ENCODE results near the gene PLCH1. TPM values are rescaled to one million over a fixed set of nuclear protein-coding genes. Genes with fewer than 3 reads are reported as not detected.
A peak's percentile ranks its signal among the peaks of the same experiment; 100 is the strongest.

Gene PLCH1
- total and polyA plus RNA-seq, 7 experiments from 2014 or later: 0.56 TPM; not detected in 6

DNA sequence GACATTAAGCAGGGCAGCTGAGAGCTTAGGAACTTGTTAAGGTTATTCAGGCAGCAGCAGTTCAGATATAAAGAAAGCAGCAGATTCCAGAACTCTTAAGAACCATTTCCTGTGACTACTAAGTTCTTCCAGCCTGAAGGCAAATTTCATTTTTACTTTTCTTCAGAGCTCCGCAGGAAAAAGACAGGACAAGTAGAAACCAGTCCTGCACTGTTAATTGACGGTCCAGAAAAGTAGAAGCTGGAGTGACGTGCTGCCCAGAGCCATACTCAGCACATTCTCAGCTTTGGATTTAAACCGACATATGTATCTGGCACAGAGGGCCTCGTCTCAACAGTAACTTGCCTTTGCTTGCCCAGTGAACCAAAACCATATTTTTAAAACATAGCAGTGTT is 232.0 kb downstream of the PLCH1 start:
- Histone ChIP-seq H3K27ac (ENCODE audit: low read depth, low read length) (no peak overlapping the region), H3K4me1 (ENCODE audit: control insufficient read depth in 2 of 2, insufficient read depth in 2 of 2, low read length in 2 of 2) (no peaks in the 10 kb centered on the region), H3K36me3 (ENCODE audit: control insufficient read depth in 2 of 3, insufficient read depth in 3 of 3, low read length in 3 of 3) (no peaks in the 10 kb centered on the region), H3K4me3 (ENCODE audit: low read length) (no peak overlapping the region), H3K9me3 (ENCODE audit: control insufficient read depth in 2 of 3, low read length in 3 of 3) (no peaks in the 10 kb centered on the region), H3K27me3 (ENCODE audit: control insufficient read depth in 2 of 2, insufficient read depth in 2 of 2, low read length in 2 of 2) (no peaks in the 10 kb centered on the region)
- no peaks in the 10 kb centered on the region for H3K4me1 Mint-ChIP-seq
- no peak overlapping the region for H3K27ac Mint-ChIP-seq
- ChIA-PET CTCF (no interaction called here), POLR2A (no interaction called here)
- H3K9me3 Mint-ChIP-seq: peaks cover 0 to 10% (median 6%) of the 10 kb centered on the region in 11 donors
- DNase-seq (no peak), ATAC-seq (no peak)
- intact Hi-C loops (cut with micrococcal nuclease): no loop called here
- peaks cover 0 to 7% (median 0%) of the 10 kb centered on the region in 5 donors for H3K36me3 Mint-ChIP-seq
- H3K27me3 Mint-ChIP-seq: no peaks in the 10 kb centered on the region
- H3K4me3 Mint-ChIP-seq: no peak overlapping the region

DNA sequence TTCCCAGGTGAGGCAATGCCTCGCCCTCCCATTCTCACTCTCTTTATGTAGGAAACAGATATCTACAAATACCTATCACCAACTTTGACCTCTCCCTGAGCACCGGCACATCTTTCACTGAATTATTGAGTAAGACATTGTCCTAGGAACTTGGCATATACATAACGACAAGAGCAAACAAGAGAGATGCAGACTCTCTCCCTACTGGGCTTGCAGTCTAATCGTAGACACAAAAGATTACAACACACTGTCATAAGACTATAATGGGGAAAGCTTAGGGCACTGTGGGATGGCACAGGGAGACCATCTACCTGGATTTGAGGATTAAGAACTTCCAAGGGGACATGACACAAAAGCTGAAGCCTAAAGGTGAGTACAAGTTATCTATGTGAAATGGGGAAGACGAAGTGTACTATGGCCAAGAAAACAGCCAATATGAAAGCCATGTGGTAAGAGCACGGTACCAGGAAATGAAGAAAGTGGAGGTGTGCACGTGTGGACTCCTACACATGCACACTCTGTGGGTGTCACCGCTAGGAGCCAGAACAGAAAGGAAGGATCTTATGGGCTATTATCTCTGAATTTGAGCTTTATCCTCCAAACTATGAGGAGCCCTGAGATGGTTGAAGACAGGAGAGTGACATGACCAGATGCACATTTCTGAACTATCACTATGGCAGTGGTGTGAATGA is 232.6 kb downstream of the PLCH1 start:
- no peaks in the 10 kb centered on the region for H3K4me1 Mint-ChIP-seq
- POLR2A ChIA-PET: no interaction called here
- intact Hi-C loops (cut with micrococcal nuclease): no loop called here
- H3K9me3 Mint-ChIP-seq: peaks cover 0 to 10% (median 6%) of the 10 kb centered on the region in 11 donors
- H3K4me3 ChIP-seq (ENCODE audit: low read length): no peak overlapping the region
- no peaks in the 10 kb centered on the region for H3K27me3 Mint-ChIP-seq
- no peak overlapping the region for H3K4me3 Mint-ChIP-seq
- H3K4me1 ChIP-seq (ENCODE audit: control insufficient read depth in 2 of 2, insufficient read depth in 2 of 2, low read length in 2 of 2): no peaks in the 10 kb centered on the region
- no peaks in the 10 kb centered on the region for H3K9me3 ChIP-seq (ENCODE audit: control insufficient read depth in 2 of 3, low read length in 3 of 3)
- H3K36me3 ChIP-seq (ENCODE audit: control insufficient read depth in 2 of 3, insufficient read depth in 3 of 3, low read length in 3 of 3): no peaks in the 10 kb centered on the region
- no peak overlapping the region for H3K27ac ChIP-seq (ENCODE audit: low read depth, low read length)
- H3K27ac Mint-ChIP-seq: no peak overlapping the region
- ATAC-seq (no peak), DNase-seq (no peak)
- peaks cover 0 to 7% (median 0%) of the 10 kb centered on the region in 5 donors for H3K36me3 Mint-ChIP-seq
- no peaks in the 10 kb centered on the region for H3K27me3 ChIP-seq (ENCODE audit: control insufficient read depth in 2 of 2, insufficient read depth in 2 of 2, low read length in 2 of 2)
- CTCF ChIA-PET: no interaction called here

DNA sequence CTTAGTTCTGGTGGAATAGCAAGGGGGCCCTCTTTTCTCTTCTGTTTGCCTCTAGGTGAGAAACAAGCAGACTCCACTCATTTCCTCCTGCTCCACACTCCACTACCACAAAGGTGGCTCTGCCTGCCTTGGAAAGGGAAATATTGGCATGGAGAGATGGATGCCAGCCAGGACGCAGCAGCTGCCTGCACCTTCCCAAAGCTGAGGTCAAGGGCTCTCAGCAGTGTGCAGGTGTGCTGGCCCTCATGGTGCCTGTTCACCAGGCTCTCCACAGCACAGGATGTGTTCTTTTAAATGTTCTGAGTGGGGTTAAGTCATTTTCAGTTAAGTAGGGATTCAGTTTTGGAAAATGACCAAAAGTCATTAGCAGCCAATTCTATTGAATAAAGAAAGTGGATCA is 240.2 kb downstream of the PLCH1 start:
- Mint-ChIP-seq H3K27ac (no peak overlapping the region), H3K9me3 (peaks cover 0 to 5% (median 0%) of the 10 kb centered on the region in 11 donors), H3K4me3 (no peak overlapping the region), H3K27me3 (no peaks in the 10 kb centered on the region), H3K36me3 (no peaks in the 10 kb centered on the region), H3K4me1 (no peaks in the 10 kb centered on the region)
- ChIA-PET CTCF (no interaction called here), POLR2A (no interaction called here)
- Histone ChIP-seq H3K27ac (ENCODE audit: low read depth, low read length) (no peak overlapping the region), H3K4me1 (ENCODE audit: control insufficient read depth in 2 of 2, insufficient read depth in 2 of 2, low read length in 2 of 2) (no peaks in the 10 kb centered on the region), H3K36me3 (ENCODE audit: control insufficient read depth in 2 of 3, insufficient read depth in 3 of 3, low read length in 3 of 3) (no peaks in the 10 kb centered on the region), H3K9me3 (ENCODE audit: control insufficient read depth in 2 of 3, low read length in 3 of 3) (no peaks in the 10 kb centered on the region), H3K27me3 (ENCODE audit: control insufficient read depth in 2 of 2, insufficient read depth in 2 of 2, low read length in 2 of 2) (no peaks in the 10 kb centered on the region), H3K4me3 (ENCODE audit: low read length) (no peak overlapping the region)
- no peak for DNase-seq
- no peak for ATAC-seq
- intact Hi-C loops (cut with micrococcal nuclease): no loop called here

DNA sequence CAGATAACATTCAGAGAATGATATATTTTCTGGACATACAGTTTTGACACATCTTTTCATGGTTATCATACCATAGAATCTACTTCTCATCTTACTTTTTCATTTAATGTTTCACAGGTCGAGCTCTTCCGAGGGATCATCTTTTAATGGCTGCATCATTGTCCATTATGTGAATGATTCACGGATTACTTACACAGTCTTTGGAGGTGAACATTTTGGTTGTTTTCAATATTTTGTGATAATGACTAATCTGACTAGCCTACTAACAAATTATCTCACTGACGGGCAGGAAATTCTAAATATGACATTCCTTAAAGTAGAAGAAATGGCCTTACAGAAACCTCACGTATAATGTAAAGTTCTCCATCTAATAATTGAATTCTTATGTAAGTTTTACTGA is 242.2 kb downstream of the PLCH1 start:
- H3K9me3 ChIP-seq (ENCODE audit: control insufficient read depth in 2 of 3, low read length in 3 of 3): no peaks in the 10 kb centered on the region
- H3K27me3 Mint-ChIP-seq: no peaks in the 10 kb centered on the region
- H3K27ac ChIP-seq (ENCODE audit: low read depth, low read length): no peak overlapping the region
- no peaks in the 10 kb centered on the region for H3K27me3 ChIP-seq (ENCODE audit: control insufficient read depth in 2 of 2, insufficient read depth in 2 of 2, low read length in 2 of 2)
- CTCF ChIA-PET: no interaction called here
- no peaks in the 10 kb centered on the region for H3K4me1 Mint-ChIP-seq
- H3K36me3 Mint-ChIP-seq: no peaks in the 10 kb centered on the region
- peaks cover 0 to 5% (median 0%) of the 10 kb centered on the region in 11 donors for H3K9me3 Mint-ChIP-seq
- no peak overlapping the region for H3K27ac Mint-ChIP-seq
- no peak overlapping the region for H3K4me3 Mint-ChIP-seq
- ATAC-seq (no peak), DNase-seq (no peak)
- POLR2A ChIA-PET: no interaction called here
- H3K4me1 ChIP-seq (ENCODE audit: control insufficient read depth in 2 of 2, insufficient read depth in 2 of 2, low read length in 2 of 2): no peaks in the 10 kb centered on the region
- H3K4me3 ChIP-seq (ENCODE audit: low read length): no peak overlapping the region
- intact Hi-C loops (cut with micrococcal nuclease): no loop called here
- H3K36me3 ChIP-seq (ENCODE audit: control insufficient read depth in 2 of 3, insufficient read depth in 3 of 3, low read length in 3 of 3): no peaks in the 10 kb centered on the region

DNA sequence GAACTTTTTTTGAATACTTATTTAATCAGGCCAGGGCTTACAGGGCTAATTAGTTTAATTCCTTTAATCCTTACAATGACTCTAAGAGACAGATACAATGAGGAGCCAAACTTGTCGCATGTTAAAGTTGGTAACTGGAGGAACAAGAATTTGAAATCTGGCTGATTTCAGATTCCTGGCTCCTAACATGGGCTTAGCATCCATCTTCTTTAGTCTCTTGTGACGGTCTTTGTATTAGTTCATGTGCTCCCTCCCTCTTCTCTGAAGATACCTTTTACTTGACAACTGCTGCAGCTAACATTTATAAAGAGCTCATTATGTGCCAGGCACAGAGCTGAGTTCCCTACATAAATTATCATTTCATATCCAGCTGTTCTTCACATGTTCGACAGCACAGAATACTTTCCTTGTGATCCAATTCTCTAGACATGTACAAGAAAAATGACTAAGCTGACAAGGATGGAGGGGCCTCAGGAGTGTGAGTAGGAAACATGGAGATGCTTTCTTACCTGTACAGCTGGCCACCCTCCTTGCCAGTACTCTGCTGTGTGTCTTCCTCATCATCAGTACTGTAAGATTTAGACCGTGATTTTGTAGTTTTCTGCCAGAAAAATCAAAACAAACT is 244.6 kb downstream of the PLCH1 start:
- DNase-seq (no peak), ATAC-seq (no peak)
- Mint-ChIP-seq H3K4me1 (no peaks in the 10 kb centered on the region), H3K4me3 (no peak overlapping the region), H3K9me3 (peaks cover 0 to 2% (median 0%) of the 10 kb centered on the region in 11 donors), H3K36me3 (no peaks in the 10 kb centered on the region), H3K27me3 (no peaks in the 10 kb centered on the region), H3K27ac (no peak overlapping the region)
- Histone ChIP-seq H3K4me3 (ENCODE audit: low read length) (no peak overlapping the region), H3K27ac (ENCODE audit: low read depth, low read length) (no peak overlapping the region), H3K36me3 (ENCODE audit: control insufficient read depth in 2 of 3, insufficient read depth in 3 of 3, low read length in 3 of 3) (no peaks in the 10 kb centered on the region), H3K27me3 (ENCODE audit: control insufficient read depth in 2 of 2, insufficient read depth in 2 of 2, low read length in 2 of 2) (no peaks in the 10 kb centered on the region), H3K9me3 (ENCODE audit: control insufficient read depth in 2 of 3, low read length in 3 of 3) (no peaks in the 10 kb centered on the region), H3K4me1 (ENCODE audit: control insufficient read depth in 2 of 2, insufficient read depth in 2 of 2, low read length in 2 of 2) (no peaks in the 10 kb centered on the region)
- intact Hi-C loops (cut with micrococcal nuclease): no loop called here
- ChIA-PET POLR2A (no interaction called here), CTCF (no interaction called here)

DNA sequence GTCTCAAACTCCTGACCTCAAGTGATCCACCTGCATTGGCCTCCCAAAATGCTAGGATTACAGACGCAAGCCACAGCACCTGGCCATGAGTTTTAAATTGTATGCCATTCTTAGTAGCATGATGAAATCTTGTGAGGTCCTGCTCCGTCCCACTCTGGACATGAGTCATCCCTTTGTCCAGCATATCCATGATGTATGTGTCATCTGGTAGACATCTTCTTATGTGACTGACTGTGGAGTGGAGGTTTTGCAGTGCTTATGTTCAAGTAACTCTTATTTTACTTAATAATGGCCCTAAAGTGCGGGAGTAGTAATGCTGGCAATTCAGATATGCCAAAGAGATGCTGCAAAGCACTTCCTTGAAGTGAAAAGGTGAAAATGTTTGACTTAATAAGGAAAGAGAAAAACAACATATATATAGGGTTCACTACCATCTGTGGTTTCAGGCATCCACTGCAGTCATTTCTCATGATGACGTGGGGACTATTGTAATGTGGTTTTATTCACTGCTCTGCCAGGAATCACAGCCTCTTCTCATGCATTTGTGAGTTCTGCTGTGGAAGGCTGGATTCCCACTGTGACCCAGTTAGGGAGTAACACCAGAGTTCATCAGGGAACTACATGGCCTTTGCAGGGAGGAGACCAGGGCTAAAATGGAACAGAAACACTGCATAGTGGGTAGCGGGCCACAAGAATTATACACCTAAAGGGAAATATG is 246.8 kb downstream of the PLCH1 start:
- no peak overlapping the region for H3K4me3 Mint-ChIP-seq
- no peaks in the 10 kb centered on the region for H3K36me3 Mint-ChIP-seq
- H3K9me3 ChIP-seq (ENCODE audit: control insufficient read depth in 2 of 3, low read length in 3 of 3): no peaks in the 10 kb centered on the region
- ATAC-seq (no peak), DNase-seq (peak in 1 of 9 donors; percentile 9)
- ChIA-PET CTCF (no interaction called here), POLR2A (no interaction called here)
- H3K9me3 Mint-ChIP-seq: peaks cover 0 to 3% (median 0%) of the 10 kb centered on the region in 11 donors
- H3K27me3 Mint-ChIP-seq: no peaks in the 10 kb centered on the region
- H3K27ac ChIP-seq (ENCODE audit: low read depth, low read length): no peak overlapping the region
- H3K27me3 ChIP-seq (ENCODE audit: control insufficient read depth in 2 of 2, insufficient read depth in 2 of 2, low read length in 2 of 2): no peaks in the 10 kb centered on the region
- H3K4me1 Mint-ChIP-seq: peaks cover 0 to 12% (median 7%) of the 10 kb centered on the region in 7 donors
- H3K36me3 ChIP-seq (ENCODE audit: control insufficient read depth in 2 of 3, insufficient read depth in 3 of 3, low read length in 3 of 3): no peaks in the 10 kb centered on the region
- H3K27ac Mint-ChIP-seq: no peak overlapping the region
- no peak overlapping the region for H3K4me3 ChIP-seq (ENCODE audit: low read length)
- H3K4me1 ChIP-seq (ENCODE audit: control insufficient read depth in 2 of 2, insufficient read depth in 2 of 2, low read length in 2 of 2): no peaks in the 10 kb centered on the region
- intact Hi-C loops (cut with micrococcal nuclease): no loop called here
